H9 (cell line): ENCODE results near the gene MGAT5. TPM values are rescaled to one million over a fixed set of nuclear protein-coding genes. Genes with fewer than 3 reads are reported as not detected.

ENCODE experiments used
- DNase-seq: peaks from one replicate; pipeline ENCODE4 v3.0.0-alpha.2; 2017
- H2AFZ ChIP-seq: one replicate; pipeline ENCODE4 v1.6.1; 2013; ENCODE audit warnings: mild to moderate bottlenecking, low read length, control low read depth, moderate library complexity
- H2AK5ac ChIP-seq: 2 replicates; pipeline ENCODE4 v1.6.1; 2013; ENCODE audit warnings: low read length, control low read depth, mixed read lengths; ENCODE audit not compliant: insufficient read length
- H2BK120ac ChIP-seq: one replicate; pipeline ENCODE4 v1.6.1; 2013; ENCODE audit warnings: low read depth, mild to moderate bottlenecking, low read length, control low read depth, inconsistent platforms; ENCODE audit not compliant: poor library complexity, severe bottlenecking
- H2BK12ac ChIP-seq: 2 replicates; pipeline ENCODE4 v1.6.1; 2013; ENCODE audit warnings: low read length, control low read depth, mixed read lengths, low read depth; ENCODE audit not compliant: insufficient read length
- H2BK15ac ChIP-seq: 2 replicates; pipeline ENCODE4 v1.6.1; 2013; ENCODE audit warnings: low read depth, low read length, control low read depth
- H2BK20ac ChIP-seq: one replicate; pipeline ENCODE4 v1.6.1; 2013; ENCODE audit warnings: low read depth, mild to moderate bottlenecking, low read length, control low read depth, inconsistent platforms; ENCODE audit not compliant: poor library complexity, severe bottlenecking
- H2BK5ac ChIP-seq: 2 replicates; pipeline ENCODE4 v1.6.1; 2013; ENCODE audit warnings: low read length, control low read depth, mixed read lengths; ENCODE audit not compliant: insufficient read length
- H3K14ac ChIP-seq: 2 replicates; pipeline ENCODE4 v1.6.1; 2013; ENCODE audit warnings: low read length, control low read depth; ENCODE audit not compliant: insufficient read depth
- H3K18ac ChIP-seq: 2 replicates; pipeline ENCODE4 v1.6.1; 2013; ENCODE audit warnings: low read depth, mild to moderate bottlenecking, mixed read lengths, low read length, control low read depth; ENCODE audit not compliant: insufficient read length
- H3K23ac ChIP-seq: 2 replicates; pipeline ENCODE4 v1.6.1; 2013; ENCODE audit warnings: low read length, control low read depth, mixed read lengths, low read depth; ENCODE audit not compliant: insufficient read length
- H3K23me2 ChIP-seq: 2 replicates; pipeline ENCODE4 v1.6.1; 2013; ENCODE audit warnings: low read depth, mild to moderate bottlenecking, mixed read lengths, low read length, control low read depth; ENCODE audit not compliant: insufficient read length, poor library complexity, severe bottlenecking
- H3K27ac ChIP-seq: 2 replicates; pipeline ENCODE4 v1.5.1; 2013; ENCODE audit warnings: low read length, control low read depth, mixed read lengths, low read depth; ENCODE audit not compliant: insufficient read length
- H3K27me3 ChIP-seq: 2 replicates; pipeline ENCODE4 v1.6.1; 2013; ENCODE audit warnings: low read length, control low read depth, inconsistent platforms; ENCODE audit not compliant: insufficient read depth
- H3K4ac ChIP-seq: 2 replicates; pipeline ENCODE4 v1.6.1; 2013; ENCODE audit warnings: low read depth, mild to moderate bottlenecking, control low read depth, inconsistent platforms, low read length, moderate library complexity
- H3K4me1 ChIP-seq: 2 replicates; pipeline ENCODE4 v1.6.1; 2013; ENCODE audit warnings: low read length, control low read depth, inconsistent platforms; ENCODE audit not compliant: insufficient read depth
- H3K4me2 ChIP-seq: 2 replicates; pipeline ENCODE4 v1.6.1; 2013; ENCODE audit warnings: low read length, control low read depth, mixed read lengths; ENCODE audit not compliant: insufficient read length, insufficient read depth
- H3K56ac ChIP-seq: 2 replicates; pipeline ENCODE4 v1.6.1; 2013; ENCODE audit warnings: low read depth, mild to moderate bottlenecking, mixed read lengths, low read length, control low read depth; ENCODE audit not compliant: insufficient read length
- H3K79me1 ChIP-seq: 2 replicates; pipeline ENCODE4 v1.6.1; 2013; ENCODE audit warnings: low read depth, mild to moderate bottlenecking, moderate library complexity, low read length, control low read depth, inconsistent platforms; ENCODE audit not compliant: insufficient read depth, poor library complexity, severe bottlenecking
- H3K79me2 ChIP-seq: 2 replicates; pipeline ENCODE4 v1.6.1; 2013; ENCODE audit warnings: low read length, control low read depth, inconsistent platforms; ENCODE audit not compliant: insufficient read depth
- H3K9ac ChIP-seq: 2 replicates; pipeline ENCODE4 v1.6.1; 2013; ENCODE audit warnings: low read length, control low read depth, mixed read lengths; ENCODE audit not compliant: insufficient read length; ENCODE audit errors: extremely low read depth
- H3K9me3 ChIP-seq: one replicate; pipeline ENCODE4 v1.6.1; 2013; ENCODE audit warnings: low read depth, low read length, inconsistent platforms; ENCODE audit not compliant: control insufficient read depth
- H3T11ph ChIP-seq: one replicate; pipeline ENCODE4 v1.6.1; 2013; ENCODE audit warnings: mild to moderate bottlenecking, low read length, control low read depth, inconsistent platforms
- H4K20me1 ChIP-seq: one replicate; pipeline ENCODE4 v1.6.1; 2013; ENCODE audit not compliant: control insufficient read depth, insufficient read length, insufficient read depth
- H4K5ac ChIP-seq: 2 replicates; pipeline ENCODE4 v1.6.1; 2013; ENCODE audit warnings: low read depth, mild to moderate bottlenecking, mixed read lengths, low read length, control low read depth; ENCODE audit not compliant: insufficient read length
- H4K8ac ChIP-seq: replicated peaks from 2 replicates; pipeline ENCODE4 v1.6.1; 2013; ENCODE audit warnings: low read length, control low read depth, mixed read lengths, low read depth; ENCODE audit not compliant: insufficient read length
- H4K91ac ChIP-seq: 2 replicates; pipeline ENCODE4 v1.6.1; 2013; ENCODE audit warnings: low read depth, mild to moderate bottlenecking, moderate library complexity, mixed read lengths, low read length, control low read depth; ENCODE audit not compliant: insufficient read length
- H3K27ac Mint-ChIP-seq, 3 experiments: 2 replicates in 2 of 3; 3 replicates in 1 of 3; pipeline ENCODE4 v1.8.0; 2020 to 2021; ENCODE audit warnings: mixed read lengths in 3 of 3, mild to moderate bottlenecking in 1 of 3, moderate library complexity in 1 of 3
- H3K27me3 Mint-ChIP-seq: 2 replicates; pipeline ENCODE4 v1.8.0; 2021; ENCODE audit warnings: low read depth, mild to moderate bottlenecking, moderate library complexity, mixed read lengths
- H3K36me3 Mint-ChIP-seq, 3 experiments: 2 replicates in 2 of 3; 3 replicates in 1 of 3; pipeline ENCODE4 v1.8.0; 2020 to 2021; ENCODE audit warnings: low read depth in 3 of 3, mixed read lengths in 3 of 3; ENCODE audit not compliant: insufficient read depth in 1 of 3
- H3K4me1 Mint-ChIP-seq, 2 experiments: 2 replicates each; pipeline ENCODE4 v1.8.0; 2020; ENCODE audit warnings: mixed read lengths in 2 of 2
- H3K4me3 Mint-ChIP-seq, 2 experiments: 2 replicates in 1 of 2; 3 replicates in 1 of 2; pipeline ENCODE4 v1.8.0; 2020 to 2021; ENCODE audit warnings: mild to moderate bottlenecking in 2 of 2, mixed read lengths in 2 of 2, moderate library complexity in 1 of 2
- H3K9me3 Mint-ChIP-seq, 2 experiments: 2 replicates in 1 of 2; 3 replicates in 1 of 2; pipeline ENCODE4 v1.8.0; 2020; ENCODE audit warnings: mild to moderate bottlenecking in 2 of 2, mixed read lengths in 2 of 2, moderate library complexity in 1 of 2
- WGBS: extraction: QIAGEN DNeasy Blood & Tissue Kit; methylation state at CpG from one replicate; pipeline ENCODE4 v1.1.7; 2013; ENCODE audit warnings: missing lambda C conversion rate, low lambda C conversion rate, mixed read lengths; ENCODE audit not compliant: insufficient read length; ENCODE audit errors: extremely low coverage; 5-methylcytosine and 5-hydroxymethylcytosine counted together
- total RNA-seq: library from RNA; stranded (reverse); gene quantifications from 2 replicates; pipeline ENCODE4 v1.2.1, GENCODE V29; 2021
- TF ChIP-seq, protein P1 (sequence below): fragments of 200-600 bp; sonication (generic); conservative IDR thresholded peaks from 3 replicates; pipeline ENCODE4 v1.8.0; 2021; ENCODE audit warnings: antibody characterized with exemption, mild to moderate bottlenecking

Gene MGAT5
- total RNA-seq, 1 experiment from 2014 or later, result 25.7 TPM

DNA sequence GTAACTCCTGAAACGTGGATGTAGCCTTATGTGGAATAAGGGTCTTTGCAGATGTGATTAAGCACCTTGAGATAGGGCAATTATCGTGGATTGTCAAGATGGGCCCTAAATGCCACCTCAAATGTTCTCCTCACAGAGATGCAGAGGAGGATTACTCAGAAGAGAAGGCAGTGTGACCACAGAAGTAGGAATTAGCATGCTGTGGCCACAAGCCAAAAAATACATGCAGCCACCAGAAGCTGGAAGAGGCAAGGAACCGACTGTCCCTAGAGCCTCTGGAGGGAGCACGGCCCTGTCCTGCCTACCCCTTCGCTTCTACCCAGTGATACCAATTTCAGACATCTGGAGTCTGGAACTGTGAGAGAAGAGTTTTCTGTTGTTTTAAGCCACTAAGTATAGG is 47.3 kb upstream of the MGAT5 start:
- WGBS, result no CpG with 5 or more reads among the region's 5 CpGs
- Histone ChIP-seq H3K4me1 (peaks cover 12% of the 10 kb centered on the region), H2BK12ac (no peak overlapping the region), H4K5ac (no peak overlapping the region), H3K27ac (no peak overlapping the region), H3K14ac (no peak overlapping the region), H2AFZ (no peak overlapping the region), H3K9me3 (no peaks in the 10 kb centered on the region), H4K91ac (no peak overlapping the region), H2BK15ac (no peak overlapping the region), H4K20me1 (no peaks in the 10 kb centered on the region), H3K56ac (no peak overlapping the region), H3K79me2 (no peaks in the 10 kb centered on the region; the same call in 1 of the 2 replicates), H3K27me3 (no peaks in the 10 kb centered on the region), H3K9ac (no peak overlapping the region), H3K4me2 (no peak overlapping the region), H2BK20ac (no peak overlapping the region), H4K8ac (no peak overlapping the region), H3T11ph (no peak overlapping the region), H3K23me2 (no peaks in the 10 kb centered on the region), H3K79me1 (peaks cover 5% of the 10 kb centered on the region), H2AK5ac (no peak overlapping the region), H2BK5ac (no peak overlapping the region), H2BK120ac (no peak overlapping the region), H3K4ac (no peak overlapping the region), H3K23ac (no peak overlapping the region), H3K18ac (no peak overlapping the region)
- Mint-ChIP-seq H3K4me3 (no peak overlapping the region), H3K36me3 (peaks cover 0 to 2% (median 0%) of the 10 kb centered on the region in 3 experiments; a peak in 1 of 7 replicates), H3K4me1 (peaks cover 17 to 24% of the 10 kb centered on the region in 2 experiments), H3K27ac (no peak overlapping the region), H3K9me3 (peaks cover 0 to 2% of the 10 kb centered on the region in 2 experiments; a peak in 3 of 5 replicates), H3K27me3 (no peaks in the 10 kb centered on the region)
- TF ChIP-seq, protein P1, sequence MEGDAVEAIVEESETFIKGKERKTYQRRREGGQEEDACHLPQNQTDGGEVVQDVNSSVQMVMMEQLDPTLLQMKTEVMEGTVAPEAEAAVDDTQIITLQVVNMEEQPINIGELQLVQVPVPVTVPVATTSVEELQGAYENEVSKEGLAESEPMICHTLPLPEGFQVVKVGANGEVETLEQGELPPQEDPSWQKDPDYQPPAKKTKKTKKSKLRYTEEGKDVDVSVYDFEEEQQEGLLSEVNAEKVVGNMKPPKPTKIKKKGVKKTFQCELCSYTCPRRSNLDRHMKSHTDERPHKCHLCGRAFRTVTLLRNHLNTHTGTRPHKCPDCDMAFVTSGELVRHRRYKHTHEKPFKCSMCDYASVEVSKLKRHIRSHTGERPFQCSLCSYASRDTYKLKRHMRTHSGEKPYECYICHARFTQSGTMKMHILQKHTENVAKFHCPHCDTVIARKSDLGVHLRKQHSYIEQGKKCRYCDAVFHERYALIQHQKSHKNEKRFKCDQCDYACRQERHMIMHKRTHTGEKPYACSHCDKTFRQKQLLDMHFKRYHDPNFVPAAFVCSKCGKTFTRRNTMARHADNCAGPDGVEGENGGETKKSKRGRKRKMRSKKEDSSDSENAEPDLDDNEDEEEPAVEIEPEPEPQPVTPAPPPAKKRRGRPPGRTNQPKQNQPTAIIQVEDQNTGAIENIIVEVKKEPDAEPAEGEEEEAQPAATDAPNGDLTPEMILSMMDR, result no peak
- DNase-seq, result no peak
